ENCODE data around the gene COX8A. TPM values are rescaled to one million over a fixed set of nuclear protein-coding genes. Genes with fewer than 3 reads are reported as not detected.
A peak's percentile ranks its signal among the peaks of the same experiment; 100 is the strongest.

The COX8A gene
- total and polyA plus RNA-seq, 9 of the 15 experiments (the other 6 are each of a cell fraction or from before 2014, with no cell fraction given) = 274 to 1,206 (median 526) TPM

GRCh38 chr11:63941901-63942300 is 32.5 kb upstream of the COX8A start (continued):
- peak; percentile 12; the same call in 1 of the 2 replicates for TF ChIP-seq EP300 (IDR thresholded peaks at IDR 0.05; ENCODE audit: low read length)
- TF ChIP-seq MEF2A (IDR thresholded peaks at IDR 0.05; ENCODE audit: control insufficient read depth, low read depth, low read length) = no peak
- no peak for TF ChIP-seq ATF6 (CRISPR knock-in tag; IDR thresholded peaks at IDR 0.05)
- TF ChIP-seq HDGF (IDR thresholded peaks at IDR 0.05) = no peak
- no peak for TF ChIP-seq SMAD1 (IDR thresholded peaks at IDR 0.05; ENCODE audit: low read depth, low read length, partially characterized antibody)
- TF ChIP-seq CBFA2T3 (IDR thresholded peaks at IDR 0.05) = peak; percentile 86
- no peak for TF ChIP-seq POLR2A (conservative IDR thresholded peaks at IDR 0.05)
- no peak for TF ChIP-seq GTF2E2 (tag; IDR thresholded peaks at IDR 0.05)
- TF ChIP-seq, protein P1, sequence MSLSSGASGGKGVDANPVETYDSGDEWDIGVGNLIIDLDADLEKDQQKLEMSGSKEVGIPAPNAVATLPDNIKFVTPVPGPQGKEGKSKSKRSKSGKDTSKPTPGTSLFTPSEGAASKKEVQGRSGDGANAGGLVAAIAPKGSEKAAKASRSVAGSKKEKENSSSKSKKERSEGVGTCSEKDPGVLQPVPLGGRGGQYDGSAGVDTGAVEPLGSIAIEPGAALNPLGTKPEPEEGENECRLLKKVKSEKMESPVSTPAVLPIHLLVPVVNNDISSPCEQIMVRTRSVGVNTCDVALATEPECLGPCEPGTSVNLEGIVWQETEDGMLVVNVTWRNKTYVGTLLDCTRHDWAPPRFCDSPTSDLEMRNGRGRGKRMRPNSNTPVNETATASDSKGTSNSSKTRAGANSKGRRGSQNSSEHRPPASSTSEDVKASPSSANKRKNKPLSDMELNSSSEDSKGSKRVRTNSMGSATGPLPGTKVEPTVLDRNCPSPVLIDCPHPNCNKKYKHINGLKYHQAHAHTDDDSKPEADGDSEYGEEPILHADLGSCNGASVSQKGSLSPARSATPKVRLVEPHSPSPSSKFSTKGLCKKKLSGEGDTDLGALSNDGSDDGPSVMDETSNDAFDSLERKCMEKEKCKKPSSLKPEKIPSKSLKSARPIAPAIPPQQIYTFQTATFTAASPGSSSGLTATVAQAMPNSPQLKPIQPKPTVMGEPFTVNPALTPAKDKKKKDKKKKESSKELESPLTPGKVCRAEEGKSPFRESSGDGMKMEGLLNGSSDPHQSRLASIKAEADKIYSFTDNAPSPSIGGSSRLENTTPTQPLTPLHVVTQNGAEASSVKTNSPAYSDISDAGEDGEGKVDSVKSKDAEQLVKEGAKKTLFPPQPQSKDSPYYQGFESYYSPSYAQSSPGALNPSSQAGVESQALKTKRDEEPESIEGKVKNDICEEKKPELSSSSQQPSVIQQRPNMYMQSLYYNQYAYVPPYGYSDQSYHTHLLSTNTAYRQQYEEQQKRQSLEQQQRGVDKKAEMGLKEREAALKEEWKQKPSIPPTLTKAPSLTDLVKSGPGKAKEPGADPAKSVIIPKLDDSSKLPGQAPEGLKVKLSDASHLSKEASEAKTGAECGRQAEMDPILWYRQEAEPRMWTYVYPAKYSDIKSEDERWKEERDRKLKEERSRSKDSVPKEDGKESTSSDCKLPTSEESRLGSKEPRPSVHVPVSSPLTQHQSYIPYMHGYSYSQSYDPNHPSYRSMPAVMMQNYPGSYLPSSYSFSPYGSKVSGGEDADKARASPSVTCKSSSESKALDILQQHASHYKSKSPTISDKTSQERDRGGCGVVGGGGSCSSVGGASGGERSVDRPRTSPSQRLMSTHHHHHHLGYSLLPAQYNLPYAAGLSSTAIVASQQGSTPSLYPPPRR (CRISPR knock-in tag; IDR thresholded peaks at IDR 0.05; ENCODE audit: borderline replicate concordance) = no peak
- no peak for TF ChIP-seq TFAM (CRISPR knock-in tag; conservative IDR thresholded peaks at IDR 0.05)
- TF ChIP-seq KLF16 (IDR thresholded peaks at IDR 0.05) = peak; percentile 53; the same call in 1 of the 2 replicates
- TF ChIP-seq, protein P2, sequence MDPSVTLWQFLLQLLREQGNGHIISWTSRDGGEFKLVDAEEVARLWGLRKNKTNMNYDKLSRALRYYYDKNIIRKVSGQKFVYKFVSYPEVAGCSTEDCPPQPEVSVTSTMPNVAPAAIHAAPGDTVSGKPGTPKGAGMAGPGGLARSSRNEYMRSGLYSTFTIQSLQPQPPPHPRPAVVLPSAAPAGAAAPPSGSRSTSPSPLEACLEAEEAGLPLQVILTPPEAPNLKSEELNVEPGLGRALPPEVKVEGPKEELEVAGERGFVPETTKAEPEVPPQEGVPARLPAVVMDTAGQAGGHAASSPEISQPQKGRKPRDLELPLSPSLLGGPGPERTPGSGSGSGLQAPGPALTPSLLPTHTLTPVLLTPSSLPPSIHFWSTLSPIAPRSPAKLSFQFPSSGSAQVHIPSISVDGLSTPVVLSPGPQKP (CRISPR knock-in tag; IDR thresholded peaks at IDR 0.05) = no peak
- no peak for TF ChIP-seq SIX5 (IDR thresholded peaks at IDR 0.05; ENCODE audit: borderline replicate concordance in 1 of 2, insufficient read depth in 1 of 2, low read depth in 1 of 2, low read length in 2 of 2)
- TF ChIP-seq, protein P3, sequence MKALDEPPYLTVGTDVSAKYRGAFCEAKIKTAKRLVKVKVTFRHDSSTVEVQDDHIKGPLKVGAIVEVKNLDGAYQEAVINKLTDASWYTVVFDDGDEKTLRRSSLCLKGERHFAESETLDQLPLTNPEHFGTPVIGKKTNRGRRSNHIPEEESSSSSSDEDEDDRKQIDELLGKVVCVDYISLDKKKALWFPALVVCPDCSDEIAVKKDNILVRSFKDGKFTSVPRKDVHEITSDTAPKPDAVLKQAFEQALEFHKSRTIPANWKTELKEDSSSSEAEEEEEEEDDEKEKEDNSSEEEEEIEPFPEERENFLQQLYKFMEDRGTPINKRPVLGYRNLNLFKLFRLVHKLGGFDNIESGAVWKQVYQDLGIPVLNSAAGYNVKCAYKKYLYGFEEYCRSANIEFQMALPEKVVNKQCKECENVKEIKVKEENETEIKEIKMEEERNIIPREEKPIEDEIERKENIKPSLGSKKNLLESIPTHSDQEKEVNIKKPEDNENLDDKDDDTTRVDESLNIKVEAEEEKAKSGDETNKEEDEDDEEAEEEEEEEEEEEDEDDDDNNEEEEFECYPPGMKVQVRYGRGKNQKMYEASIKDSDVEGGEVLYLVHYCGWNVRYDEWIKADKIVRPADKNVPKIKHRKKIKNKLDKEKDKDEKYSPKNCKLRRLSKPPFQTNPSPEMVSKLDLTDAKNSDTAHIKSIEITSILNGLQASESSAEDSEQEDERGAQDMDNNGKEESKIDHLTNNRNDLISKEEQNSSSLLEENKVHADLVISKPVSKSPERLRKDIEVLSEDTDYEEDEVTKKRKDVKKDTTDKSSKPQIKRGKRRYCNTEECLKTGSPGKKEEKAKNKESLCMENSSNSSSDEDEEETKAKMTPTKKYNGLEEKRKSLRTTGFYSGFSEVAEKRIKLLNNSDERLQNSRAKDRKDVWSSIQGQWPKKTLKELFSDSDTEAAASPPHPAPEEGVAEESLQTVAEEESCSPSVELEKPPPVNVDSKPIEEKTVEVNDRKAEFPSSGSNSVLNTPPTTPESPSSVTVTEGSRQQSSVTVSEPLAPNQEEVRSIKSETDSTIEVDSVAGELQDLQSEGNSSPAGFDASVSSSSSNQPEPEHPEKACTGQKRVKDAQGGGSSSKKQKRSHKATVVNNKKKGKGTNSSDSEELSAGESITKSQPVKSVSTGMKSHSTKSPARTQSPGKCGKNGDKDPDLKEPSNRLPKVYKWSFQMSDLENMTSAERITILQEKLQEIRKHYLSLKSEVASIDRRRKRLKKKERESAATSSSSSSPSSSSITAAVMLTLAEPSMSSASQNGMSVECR (CRISPR knock-in tag; IDR thresholded peaks at IDR 0.05) = no peak
- TF ChIP-seq ZNF699 (CRISPR knock-in tag; IDR thresholded peaks at IDR 0.05; ENCODE audit: insufficient replicate concordance) = no peak
- no peak for TF ChIP-seq SMARCA5 (IDR thresholded peaks at IDR 0.05)

Data from K562 (cell line).